ENCODE results near the gene PPP2R3B. TPM values are rescaled to one million over a fixed set of nuclear protein-coding genes. Genes with fewer than 3 reads are reported as not detected.
"Not testable (repeated sequence)": the region's sequence is repeated elsewhere in the genome, so short reads cannot be mapped to it uniquely, and the experiment has no call there.

Gene PPP2R3B
- total RNA-seq, 4 donors from 2014 or later = 37.6 to 106 (median 46.6) TPM

- peak overlapping the region; percentile 75 for H3K4me3 ChIP-seq (ENCODE audit: low read depth, poor library complexity, severe bottlenecking)
- WGBS, 2 donors = 1 to 2% methylated on average over 11 to 22 of the region's 57 CpGs
- intact Hi-C loops (cut with DNase I; ENCODE audit: low total_unique reads) = no loop called here
- DNase-seq (ENCODE audit: low spot score in 2 of 2) = no peak
- TF ChIP-seq, protein P1, sequence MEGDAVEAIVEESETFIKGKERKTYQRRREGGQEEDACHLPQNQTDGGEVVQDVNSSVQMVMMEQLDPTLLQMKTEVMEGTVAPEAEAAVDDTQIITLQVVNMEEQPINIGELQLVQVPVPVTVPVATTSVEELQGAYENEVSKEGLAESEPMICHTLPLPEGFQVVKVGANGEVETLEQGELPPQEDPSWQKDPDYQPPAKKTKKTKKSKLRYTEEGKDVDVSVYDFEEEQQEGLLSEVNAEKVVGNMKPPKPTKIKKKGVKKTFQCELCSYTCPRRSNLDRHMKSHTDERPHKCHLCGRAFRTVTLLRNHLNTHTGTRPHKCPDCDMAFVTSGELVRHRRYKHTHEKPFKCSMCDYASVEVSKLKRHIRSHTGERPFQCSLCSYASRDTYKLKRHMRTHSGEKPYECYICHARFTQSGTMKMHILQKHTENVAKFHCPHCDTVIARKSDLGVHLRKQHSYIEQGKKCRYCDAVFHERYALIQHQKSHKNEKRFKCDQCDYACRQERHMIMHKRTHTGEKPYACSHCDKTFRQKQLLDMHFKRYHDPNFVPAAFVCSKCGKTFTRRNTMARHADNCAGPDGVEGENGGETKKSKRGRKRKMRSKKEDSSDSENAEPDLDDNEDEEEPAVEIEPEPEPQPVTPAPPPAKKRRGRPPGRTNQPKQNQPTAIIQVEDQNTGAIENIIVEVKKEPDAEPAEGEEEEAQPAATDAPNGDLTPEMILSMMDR (IDR thresholded peaks at IDR 0.05) = no peak
- TF ChIP-seq POLR2A (IDR thresholded peaks at IDR 0.05) = no peak
These were observed 404 bp downstream of the PPP2R3B start for GRCh38 chrX:386239-386767.

DNA sequence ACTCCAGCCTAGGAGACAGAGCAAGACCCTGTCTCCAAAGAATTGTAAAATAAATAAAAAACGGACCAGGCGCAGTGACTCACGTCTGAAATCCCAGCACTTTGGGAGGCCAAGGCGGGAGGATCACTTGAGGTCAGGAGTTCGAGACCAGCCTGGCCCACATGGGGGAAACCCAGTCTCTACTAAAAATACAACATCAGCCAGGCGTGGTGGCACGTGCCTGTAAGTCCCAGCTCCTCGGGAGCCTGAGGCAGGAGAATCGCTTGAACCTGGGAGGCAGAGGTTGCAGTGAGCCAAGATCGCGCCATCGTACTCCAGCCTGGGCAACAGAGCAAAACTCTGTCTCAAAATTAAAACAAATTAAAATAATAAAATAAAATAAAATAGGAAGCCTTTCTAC is 971 bp downstream of the PPP2R3B start:
- H3K4me3 ChIP-seq (ENCODE audit: low read depth, poor library complexity, severe bottlenecking); DNase-seq (ENCODE audit: low spot score in 2 of 2); intact Hi-C loops (cut with DNase I; ENCODE audit: low total_unique reads): not testable (repeated sequence)
- 53 to 58% methylated on average over 12 of the region's 12 CpGs for WGBS, 2 donors

DNA sequence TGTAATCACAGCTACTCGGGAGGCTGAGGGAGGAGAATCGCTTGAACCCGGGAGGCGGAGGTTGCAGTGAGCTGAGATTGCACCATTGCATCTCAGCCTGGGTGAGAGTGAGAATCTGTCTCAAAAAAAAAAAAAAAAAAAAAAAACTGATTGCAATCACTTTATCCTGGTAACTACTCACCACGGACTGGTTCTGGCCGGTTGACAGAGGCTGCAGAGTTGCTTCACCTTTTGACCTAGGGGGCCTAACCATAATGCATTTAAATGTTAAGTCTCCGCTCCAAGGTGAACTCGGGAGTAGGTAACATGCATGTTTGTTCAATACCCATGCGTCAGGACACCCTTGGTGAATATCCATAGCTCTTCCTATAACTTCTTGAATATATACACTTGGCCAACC is 1.8 kb downstream of the PPP2R3B start:
- TF ChIP-seq, protein P1 (IDR thresholded peaks at IDR 0.05) = no peak
- no peak for TF ChIP-seq POLR2A (IDR thresholded peaks at IDR 0.05)
- DNase-seq (ENCODE audit: low spot score in 2 of 2) = no peak
- WGBS, 2 donors = 88 to 95% methylated on average over 9 of the region's 9 CpGs
- H3K4me3 ChIP-seq (ENCODE audit: low read depth, poor library complexity, severe bottlenecking) = no peak overlapping the region
- intact Hi-C loops (cut with DNase I; ENCODE audit: low total_unique reads) = no loop called here

GRCh38 chrX:378443-378842 is 8.3 kb downstream of the PPP2R3B start:
- H3K4me3 ChIP-seq (ENCODE audit: low read depth, poor library complexity, severe bottlenecking) = no peak overlapping the region
- WGBS, 2 donors = 79 to 87% methylated on average over 13 of the region's 13 CpGs
- DNase-seq (ENCODE audit: low spot score in 2 of 2) = no peak
- no peak for TF ChIP-seq POLR2A (IDR thresholded peaks at IDR 0.05)
- TF ChIP-seq, protein P1 (IDR thresholded peaks at IDR 0.05) = no peak
- intact Hi-C loops (cut with DNase I; ENCODE audit: low total_unique reads) = no loop called here

DNA sequence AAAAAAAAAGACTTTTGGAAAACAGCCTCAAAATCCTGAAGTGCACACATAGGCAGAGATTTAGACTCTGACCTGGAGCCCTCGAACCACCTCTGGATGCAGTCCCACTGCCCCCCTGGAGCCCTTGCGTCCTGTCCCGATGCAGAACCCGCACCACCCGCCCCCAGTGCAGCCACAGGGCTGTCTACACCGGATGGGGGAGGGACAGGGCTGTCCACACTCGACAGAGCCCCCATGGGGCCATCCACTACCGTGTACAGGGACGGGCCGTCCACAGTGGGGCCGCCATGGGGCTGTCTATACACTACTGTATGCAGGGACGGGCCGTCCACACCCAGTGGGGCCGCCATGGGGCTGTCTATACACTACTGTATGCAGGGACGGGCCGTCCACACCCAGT is 10.5 kb downstream of the PPP2R3B start:
- DNase-seq (ENCODE audit: low spot score in 2 of 2); H3K4me3 ChIP-seq (ENCODE audit: low read depth, poor library complexity, severe bottlenecking); intact Hi-C loops (cut with DNase I; ENCODE audit: low total_unique reads): not testable (repeated sequence)
- WGBS, 2 donors = 91% methylated on average over 10 to 13 of the region's 16 CpGs

DNA sequence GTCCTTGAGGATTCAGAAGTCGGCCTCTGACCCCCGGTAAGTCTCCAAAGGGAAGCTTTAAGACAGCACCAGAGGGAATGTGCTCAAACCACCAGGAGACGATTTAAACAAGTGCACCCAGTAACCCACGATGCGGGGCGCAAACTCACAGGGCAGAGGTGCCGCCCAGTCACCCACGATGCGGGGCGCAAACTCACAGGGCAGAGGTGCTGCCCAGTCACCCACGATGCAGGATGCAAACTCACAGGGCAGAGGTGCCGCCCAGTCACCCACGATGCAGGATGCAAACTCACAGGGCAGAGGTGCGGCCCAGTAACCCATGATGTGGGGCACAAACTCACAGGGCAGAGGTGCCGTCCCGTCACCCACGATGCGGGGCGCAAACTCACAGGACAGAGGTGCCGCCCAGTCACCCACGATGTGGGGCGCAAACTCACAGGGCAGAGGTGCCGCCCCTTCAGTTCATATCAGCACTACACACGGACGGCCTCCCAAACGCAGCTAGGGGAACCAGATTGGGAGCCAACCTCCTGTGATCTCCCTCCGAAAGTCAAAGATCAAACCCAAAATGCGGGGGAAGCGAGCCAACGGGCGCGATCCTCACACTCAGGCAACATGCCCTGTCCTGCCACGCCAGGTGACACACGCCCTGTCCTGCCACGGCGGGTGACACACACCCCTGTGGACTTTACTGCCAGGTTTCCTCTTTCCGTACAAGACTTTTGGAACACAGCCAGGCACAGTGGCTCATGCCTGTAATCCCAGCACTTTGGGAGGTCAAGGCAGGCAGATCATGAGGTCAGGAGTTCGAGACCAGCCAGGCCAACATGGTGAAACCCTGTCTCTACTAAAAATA is 11.3 kb downstream of the PPP2R3B start:
- 41 to 64% methylated on average over 31 to 34 of the region's 38 CpGs for WGBS, 2 donors
- DNase-seq (ENCODE audit: low spot score in 2 of 2) = no peak
- no peak for TF ChIP-seq POLR2A (IDR thresholded peaks at IDR 0.05)
- TF ChIP-seq, protein P1 (IDR thresholded peaks at IDR 0.05) = no peak
- intact Hi-C loops (cut with DNase I; ENCODE audit: low total_unique reads) = no loop called here
- H3K4me3 ChIP-seq (ENCODE audit: low read depth, poor library complexity, severe bottlenecking) = no peak overlapping the region
